Endothelial cell of umbilical vein (primary cell): ENCODE measurements around the gene ITPRID2. TPM values are rescaled to one million over a fixed set of nuclear protein-coding genes. Genes with fewer than 3 reads are reported as not detected.
A peak's percentile ranks its signal among the peaks of the same experiment; 100 is the strongest.
"Not testable (repeated sequence)": the region's sequence is repeated elsewhere in the genome, so short reads cannot be mapped to it uniquely, and the experiment has no call there.

Experiments used
- BruUV-seq: library from RNA; stranded (reverse); fragments of 400-500 nt; replicated peaks from 2 replicates; lab custom pipeline; 2021; lab: Mats Ljungman, UMichigan
- CTCF ChIA-PET: fragments of 300-600, 350-600 bp; sonication (Branson Sonifier 250); formaldehyde crosslinking; loops from one replicate; lab custom pipeline; 2021; ENCODE audit warnings: antibody characterized with exemption, inconsistent platforms; lab: Charles Lee
- POLR2A ChIA-PET: fragments of 300-600, 350-600 bp; sonication (Branson Sonifier 250); formaldehyde crosslinking; loops from one replicate; lab custom pipeline; 2021; ENCODE audit warnings: antibody characterized with exemption, inconsistent platforms; lab: Charles Lee
- DNase-seq: peaks from one replicate; pipeline ENCODE4 v3.0.0-alpha.2; 2011; ENCODE audit warnings: low read depth, low spot score
- FAIRE-seq: peaks from 2 replicates; lab custom pipeline; 2011; peaks lifted over from hg19 to GRCh38; lab: Jason Lieb, UNC
- H2AFZ ChIP-seq: 2 replicates; pipeline ENCODE4 v1.6.0; 2012; ENCODE audit warnings: low read depth, low read length, control low read depth, inconsistent platforms
- H3K27ac ChIP-seq: 2 replicates; pipeline ENCODE4 v1.5.1; 2011; ENCODE audit warnings: low read depth, mild to moderate bottlenecking, control low read depth, low read length, moderate library complexity; ENCODE audit not compliant: insufficient read depth
- H3K27me3 ChIP-seq, 2 experiments: 2 replicates each; pipeline versions ENCODE4 v1.6.0 to v1.6.1; 2011; ENCODE audit warnings: low read length in 2 of 2, mixed read lengths in 1 of 2; ENCODE audit not compliant: control insufficient read depth in 2 of 2, insufficient read depth in 2 of 2
- H3K36me3 ChIP-seq, 2 experiments: 2 replicates in 1 of 2; 3 replicates in 1 of 2; pipeline ENCODE4 v1.5.1; 2011; ENCODE audit warnings: low read length in 2 of 2, mild to moderate bottlenecking in 1 of 2, moderate library complexity in 1 of 2; ENCODE audit not compliant: control insufficient read depth in 2 of 2, insufficient read depth in 2 of 2; ENCODE audit errors: extremely low read depth in 1 of 2
- H3K4me1 ChIP-seq: 3 replicates; pipeline ENCODE4 v1.5.1; 2011; ENCODE audit warnings: mild to moderate bottlenecking, low read length; ENCODE audit not compliant: control insufficient read depth, insufficient read depth; ENCODE audit errors: extremely low read depth
- H3K4me2 ChIP-seq: 2 replicates; pipeline ENCODE4 v1.6.1; 2011; ENCODE audit warnings: low read length, control low read depth, mixed read lengths; ENCODE audit not compliant: insufficient read depth
- H3K4me3 ChIP-seq, 3 experiments: fragments of 200-600 bp in 1 of 3; sonication (generic), shearing (Covaris generic) in 1 of 3; replicated peaks in 1 of 3; 2 replicates each; pipeline ENCODE4 v1.5.1; 2011 to 2016; ENCODE audit warnings: control low read depth in 3 of 3, low read length in 3 of 3, mild to moderate bottlenecking in 2 of 3, inconsistent platforms in 1 of 3, low read depth in 1 of 3, moderate library complexity in 1 of 3; ENCODE audit not compliant: insufficient read depth in 1 of 3
- H3K79me2 ChIP-seq: 2 replicates; pipeline ENCODE4 v1.6.0; 2012; ENCODE audit warnings: low read length, inconsistent platforms; ENCODE audit not compliant: control insufficient read depth, insufficient read depth
- H3K9ac ChIP-seq: replicated peaks from 2 replicates; pipeline ENCODE3; 2011; ENCODE audit warnings: low read length, control low read depth; ENCODE audit not compliant: insufficient read depth; ENCODE audit errors: extremely low read depth
- H3K9me1 ChIP-seq: replicated peaks from 3 replicates; pipeline ENCODE4 v1.6.0; 2011; ENCODE audit warnings: mild to moderate bottlenecking, low read length; ENCODE audit not compliant: control insufficient read depth, insufficient read depth; ENCODE audit errors: extremely low read depth
- H3K9me3 ChIP-seq: replicated peaks from 2 replicates; pipeline ENCODE4 v1.5.1; 2012; ENCODE audit warnings: low read length, inconsistent platforms; ENCODE audit not compliant: control insufficient read depth, insufficient read depth
- H4K20me1 ChIP-seq: replicated peaks from 2 replicates; pipeline ENCODE3; 2011; ENCODE audit warnings: mild to moderate bottlenecking, low read length; ENCODE audit not compliant: control insufficient read depth, insufficient read depth; ENCODE audit errors: extremely low read depth
- FOS ChIP-seq: IDR thresholded peaks from 2 replicates; pipeline ENCODE4 v1.6.1; 2011; ENCODE audit warnings: mild to moderate bottlenecking, low read length, moderate library complexity, borderline replicate concordance; ENCODE audit not compliant: insufficient read depth
- JUN ChIP-seq: IDR thresholded peaks from 2 replicates; pipeline ENCODE4 v1.6.1; 2011; ENCODE audit warnings: borderline replicate concordance, low read depth; ENCODE audit not compliant: insufficient read length, insufficient read depth
- POLR2A ChIP-seq: IDR thresholded peaks from 2 replicates; pipeline ENCODE4 v1.6.1; 2012; ENCODE audit warnings: low read depth, mild to moderate bottlenecking, control low read depth, low read length
- dilution Hi-C: fragments of 300-500 bp; cut with MboI; formaldehyde crosslinking; loops from one replicate; pipeline ENCODE4 v1.15.0; 2019; ENCODE audit warnings: low sequenced_read_pairs; ENCODE audit not compliant: extremely low pct_ligation_motif_present
- intact Hi-C: fragments of 100-400 bp; cut with micrococcal nuclease; formaldehyde crosslinking; loops from one replicate; pipeline ENCODE4 v1.10.0; 2022
- polyA plus RNA-seq, 4 experiments: library from polyadenylated mRNA; depleted of rRNA in 3 of 4; stranded (reverse) in 3 of 4; unstranded in 1 of 4; fragments of >200 nt; gene quantifications; 2 replicates each; pipeline versions ENCODE4 v1.2.1 to v1.2.3, GENCODE V29; 2011 to 2012; ENCODE audit warnings: missing spikeins in 1 of 4
- total RNA-seq: library from RNA; stranded (reverse); gene quantifications from 2 replicates; pipeline ENCODE4 v1.2.3, GENCODE V29; 2021

The ITPRID2 gene
- total and polyA plus RNA-seq, 2 donors (not counting 3 experiments of a cell fraction or from before 2014, with no cell fraction given): 37.6 to 272 TPM

GRCh38 chr2:181959508-181959907 lies 68.0 kb downstream of the ITPRID2 start:
- Histone ChIP-seq H3K4me2 (peak overlapping the region; percentile 9), H4K20me1 (no peaks in the 10 kb centered on the region), H3K36me3 (no peaks in the 10 kb centered on the region), H3K27me3 (no peaks in the 10 kb centered on the region), H3K9me1 (no peaks in the 10 kb centered on the region), H3K27ac (no peak overlapping the region), H2AFZ (no peak overlapping the region), H3K4me1 (peaks cover 28% of the 10 kb centered on the region), H3K9ac (no peak overlapping the region), H3K79me2 (no peaks in the 10 kb centered on the region), H3K9me3 (no peaks in the 10 kb centered on the region), H3K4me3 (no peak overlapping the region)
- dilution Hi-C loops: no loop called here
- DNase-seq: peak; percentile 42
- no TSS peak for BruUV-seq
- TF ChIP-seq JUN (peak; percentile 62), POLR2A (no peak), FOS (peak; percentile 72)
- intact Hi-C loops: no loop called here
- ChIA-PET POLR2A (interaction anchor here (0.6 kb wide), 1 partner anchor 1262 kb away, joined by 3 read pairs; no protein-coding TSS in a partner anchor), CTCF (interaction anchor here (0.8 to 2.0 kb wide), 4 partner anchors 118 to 301 kb away, joined by 3 to 8 read pairs (median 6); no protein-coding TSS in a partner anchor)
- peak; percentile 42 for FAIRE-seq

GRCh38 chr2:181961167-181961566 lies 69.6 kb downstream of the ITPRID2 start:
- H3K9me3 ChIP-seq, H3K27me3 ChIP-seq, H3K4me3 ChIP-seq, BruUV-seq, H3K36me3 ChIP-seq, H3K9me1 ChIP-seq, POLR2A ChIA-PET, H2AFZ ChIP-seq, dilution Hi-C loops, FAIRE-seq, intact Hi-C loops, DNase-seq, H3K27ac ChIP-seq, H3K4me2 ChIP-seq, H4K20me1 ChIP-seq, H3K9ac ChIP-seq, H3K79me2 ChIP-seq: not testable (repeated sequence)
- peaks cover 17% of the 10 kb centered on the region for H3K4me1 ChIP-seq
- CTCF ChIA-PET: interaction anchor here (0.7 kb wide), 1 partner anchor 116 kb away, joined by 3 read pairs; no protein-coding TSS in a partner anchor
